ENCODE measurements around the gene LIMS2.

LIMS2 gene

DNA sequence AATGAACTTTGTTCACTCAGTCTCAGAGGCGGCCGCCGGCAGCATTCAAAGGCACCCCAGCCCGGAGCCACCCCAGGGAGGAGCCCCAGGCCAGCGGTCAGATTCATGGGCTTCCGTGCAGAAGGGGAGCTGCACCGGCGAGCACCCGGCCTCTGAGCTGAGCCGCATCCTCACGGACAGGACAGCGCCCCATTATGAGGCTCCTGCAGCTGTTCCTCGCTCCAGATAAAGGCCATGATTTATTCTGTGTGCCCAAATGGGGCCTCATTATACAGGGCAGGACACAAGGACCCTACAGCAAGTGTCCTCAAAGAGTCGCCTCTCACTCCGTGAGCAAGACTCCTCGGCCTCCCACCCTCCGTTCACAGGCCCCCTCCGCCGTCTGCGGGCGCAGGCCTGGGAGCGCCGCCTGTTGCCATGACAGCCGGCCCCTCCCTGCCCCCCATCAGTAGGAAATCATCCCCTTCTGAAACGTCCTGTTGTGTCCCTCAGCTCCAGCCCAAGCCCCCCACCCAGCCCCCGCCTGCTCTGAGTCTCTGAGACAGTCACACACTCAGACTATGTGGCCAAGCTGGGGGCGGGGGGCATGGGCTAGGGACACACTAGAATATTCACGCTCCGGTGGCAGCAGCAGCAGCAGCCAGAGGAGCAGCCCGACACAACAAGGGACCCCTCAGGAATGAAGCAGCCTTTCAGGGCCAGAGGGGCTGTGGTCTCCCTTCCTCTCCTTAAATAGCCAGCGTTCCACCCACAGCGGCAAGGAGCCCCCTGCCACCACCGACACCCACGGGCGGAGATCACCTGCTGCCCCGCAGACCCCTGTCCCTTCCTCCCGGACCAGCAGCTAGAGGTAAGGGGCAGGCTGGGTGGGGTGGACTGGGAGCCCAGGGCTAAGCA is 29.7 kb downstream of the LIMS2 start, which contains the start of gene GPR17:
Gene GPR17, plus strand, starts transcription at position 759 of the 897 bp plus-strand sequence. CDS start 4,583 bp downstream, outside the sequence.
- DNase-seq (ENCODE audit: low spot score): no peak

DNA sequence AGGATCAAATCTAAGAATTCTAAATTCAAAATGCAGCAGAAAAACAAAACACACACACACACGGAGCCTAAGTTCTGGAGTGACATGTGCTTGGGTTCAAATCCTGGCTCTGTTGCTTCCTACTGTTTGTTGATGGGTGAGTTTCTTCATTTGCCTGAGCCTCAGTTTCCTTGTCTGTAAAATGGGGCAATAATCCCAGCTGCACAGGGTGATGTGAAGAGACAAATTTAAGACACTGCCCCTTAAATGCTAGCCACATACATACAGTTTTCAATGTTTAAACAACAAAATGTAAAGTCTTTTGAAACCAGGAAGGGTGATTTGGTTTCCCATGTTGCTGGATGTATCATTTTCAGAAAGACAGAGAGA is 30.3 kb downstream of the LIMS2 start:
- no peak for DNase-seq (ENCODE audit: low spot score)

DNA sequence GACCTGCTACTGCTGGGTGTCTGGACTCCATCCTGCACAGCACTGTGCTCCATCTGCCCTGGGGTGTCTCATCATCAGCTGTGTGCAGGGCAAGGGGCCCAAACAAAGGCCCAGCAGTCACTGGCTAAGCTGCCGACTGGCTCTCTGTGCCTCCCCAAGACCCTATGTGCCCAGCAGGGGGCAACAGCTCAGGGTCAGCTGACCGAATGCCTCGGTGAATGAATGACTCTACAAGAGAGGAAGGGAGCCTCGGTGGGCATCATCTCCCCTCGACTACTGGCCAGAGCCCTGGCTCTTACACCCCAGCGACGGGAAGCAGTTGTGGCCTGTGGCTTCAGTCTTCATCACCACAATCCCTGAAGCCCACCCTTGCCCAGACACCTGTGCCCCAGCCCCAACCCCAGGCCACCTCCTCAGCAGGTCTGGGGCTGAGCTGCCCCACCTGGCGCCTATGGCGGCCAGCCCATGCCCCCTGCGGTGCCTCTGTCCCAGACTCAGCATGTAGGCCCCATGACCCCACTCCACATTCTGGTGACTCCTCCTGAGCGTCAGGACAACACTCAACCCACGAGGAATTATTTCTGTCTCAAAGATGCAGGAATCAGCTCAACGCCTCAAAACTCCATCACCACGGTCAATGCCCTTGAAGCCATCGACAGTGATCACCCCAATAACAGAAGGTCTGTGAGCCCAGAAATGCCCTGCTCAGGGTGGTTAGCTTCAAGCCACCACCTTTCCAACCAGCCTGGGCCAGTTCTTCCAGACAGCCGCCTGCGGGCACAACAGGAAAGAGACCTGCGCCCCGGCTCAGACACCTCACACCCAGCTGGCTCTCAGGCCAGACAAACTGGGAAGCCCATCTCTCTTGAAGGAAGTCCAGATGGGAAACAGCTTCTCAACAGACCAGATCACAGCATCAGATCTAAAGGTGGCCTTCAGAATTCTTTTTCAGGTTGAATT is 31.0 kb downstream of the LIMS2 start:
- DNase-seq (ENCODE audit: low spot score): no peak

DNA sequence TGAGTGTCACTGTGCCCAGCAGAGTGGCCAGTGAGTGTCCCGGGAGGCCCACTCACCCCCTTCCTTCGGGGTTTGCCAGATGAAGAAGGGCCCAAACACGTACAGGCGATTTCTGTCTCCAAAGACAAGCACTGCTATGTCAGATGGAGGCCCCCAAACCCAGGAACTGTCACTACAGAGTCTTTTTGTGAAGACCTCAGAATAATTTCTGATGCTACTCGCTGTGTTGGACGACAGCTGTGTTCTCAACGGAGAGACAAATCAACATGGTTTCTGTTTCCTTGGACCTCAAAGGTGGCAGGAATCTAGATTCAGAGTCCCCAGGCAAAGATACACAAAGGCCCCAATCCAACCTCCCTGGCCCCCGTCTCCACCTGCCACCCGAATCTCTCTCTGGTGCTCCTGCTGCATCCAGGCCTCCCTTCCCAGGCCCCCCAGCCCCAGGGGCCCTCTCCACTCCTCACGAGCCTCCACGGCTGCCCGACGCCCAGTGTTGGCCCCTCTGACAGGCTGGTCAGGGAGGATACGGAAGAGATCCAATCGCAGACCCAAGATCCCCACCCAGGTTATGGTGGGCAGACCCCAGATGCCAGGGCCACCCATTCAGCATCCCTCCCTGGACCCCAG is 31.8 kb downstream of the LIMS2 start:
- no peak for DNase-seq (ENCODE audit: low spot score)

DNA sequence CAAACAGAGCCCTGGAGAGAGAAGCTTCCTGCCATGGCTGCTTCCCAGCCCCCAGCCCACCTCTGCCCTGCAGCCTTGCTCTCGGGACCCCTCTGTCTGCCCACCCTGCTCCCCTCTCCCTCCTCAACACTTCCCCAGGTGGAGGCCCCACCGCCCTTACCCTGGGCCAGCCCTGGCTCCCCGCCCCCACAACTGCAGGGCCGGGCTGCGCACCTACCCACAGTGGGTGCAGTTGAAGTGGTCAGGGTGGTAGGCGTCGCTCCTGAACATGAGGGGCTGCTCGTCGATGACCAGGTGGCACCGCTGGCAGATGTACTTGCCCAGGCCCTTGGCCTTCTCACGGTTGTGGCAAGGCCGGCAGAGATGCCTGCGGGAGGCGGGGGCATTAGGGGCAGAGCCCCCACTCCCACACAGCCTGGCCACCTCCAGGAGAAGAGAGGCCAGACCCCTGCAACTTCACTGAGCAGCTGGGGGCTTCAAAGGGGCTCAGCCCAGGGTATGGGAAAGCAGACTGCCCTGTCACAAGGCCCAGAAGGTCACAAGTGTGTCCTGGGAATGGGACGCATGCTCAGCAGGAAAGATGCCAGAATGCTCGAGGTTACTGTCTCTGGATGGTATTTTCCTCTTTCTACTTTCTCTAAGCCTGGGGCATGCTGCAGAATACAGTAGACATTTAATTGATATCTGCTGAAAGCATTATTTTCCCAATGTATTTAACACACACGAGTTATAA is 32.5 kb downstream of the LIMS2 start:
- no peak for DNase-seq (ENCODE audit: low spot score)

DNA sequence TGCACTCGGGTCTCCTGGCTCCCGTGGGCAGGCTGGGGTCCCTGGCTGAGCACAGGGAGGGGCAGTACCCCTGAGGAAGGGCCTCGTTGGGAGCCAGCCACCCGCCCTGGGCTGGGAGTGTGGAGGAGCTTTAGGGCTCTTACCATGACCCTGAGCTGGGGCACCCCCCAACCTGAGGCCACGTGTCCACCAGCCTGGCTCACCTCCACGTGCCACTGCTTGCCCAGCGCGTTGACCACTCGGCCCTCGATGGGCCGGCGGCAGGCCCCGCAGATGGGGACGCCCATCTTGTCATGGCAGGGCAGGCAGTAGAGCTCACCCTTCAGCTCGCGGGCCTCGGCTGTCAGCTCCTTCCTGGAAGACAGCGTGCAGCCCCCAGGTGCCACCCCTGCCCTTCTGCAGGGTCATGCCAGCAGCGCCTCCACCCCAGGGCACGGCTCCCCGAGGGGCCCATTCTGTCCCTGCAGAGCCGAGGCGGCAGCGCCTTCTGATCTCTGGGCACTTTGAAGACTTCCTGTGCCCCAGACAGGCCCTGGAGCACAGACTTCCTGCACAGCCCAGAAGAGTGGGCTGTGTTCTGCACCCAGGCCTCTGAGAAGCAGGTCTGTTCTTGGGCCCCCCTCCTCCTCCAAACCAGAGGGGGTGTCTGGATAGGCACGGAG is 33.4 kb downstream of the LIMS2 start:
- no peak for DNase-seq (ENCODE audit: low spot score)

DNA sequence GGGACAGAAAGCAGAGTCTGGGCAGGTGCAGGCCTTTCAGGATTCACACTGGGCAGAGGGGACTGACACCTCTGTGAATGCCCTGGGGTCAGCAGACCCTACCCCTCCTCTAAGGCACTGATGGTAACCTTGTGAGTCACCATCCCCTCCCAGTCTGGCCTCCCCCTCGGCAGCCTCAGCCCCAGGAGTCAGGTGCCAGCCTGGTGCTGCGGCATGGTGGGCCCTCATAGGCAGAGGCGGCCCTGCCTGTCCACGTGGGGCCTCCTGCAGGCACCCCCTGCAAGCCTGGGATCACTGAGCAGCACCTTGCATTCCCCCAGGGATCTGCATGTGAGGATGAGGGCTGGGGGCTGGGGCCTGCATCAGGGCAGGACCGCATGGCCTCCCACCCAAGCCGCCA is 34.2 kb downstream of the LIMS2 start:
- DNase-seq (ENCODE audit: low spot score): no peak

DNA sequence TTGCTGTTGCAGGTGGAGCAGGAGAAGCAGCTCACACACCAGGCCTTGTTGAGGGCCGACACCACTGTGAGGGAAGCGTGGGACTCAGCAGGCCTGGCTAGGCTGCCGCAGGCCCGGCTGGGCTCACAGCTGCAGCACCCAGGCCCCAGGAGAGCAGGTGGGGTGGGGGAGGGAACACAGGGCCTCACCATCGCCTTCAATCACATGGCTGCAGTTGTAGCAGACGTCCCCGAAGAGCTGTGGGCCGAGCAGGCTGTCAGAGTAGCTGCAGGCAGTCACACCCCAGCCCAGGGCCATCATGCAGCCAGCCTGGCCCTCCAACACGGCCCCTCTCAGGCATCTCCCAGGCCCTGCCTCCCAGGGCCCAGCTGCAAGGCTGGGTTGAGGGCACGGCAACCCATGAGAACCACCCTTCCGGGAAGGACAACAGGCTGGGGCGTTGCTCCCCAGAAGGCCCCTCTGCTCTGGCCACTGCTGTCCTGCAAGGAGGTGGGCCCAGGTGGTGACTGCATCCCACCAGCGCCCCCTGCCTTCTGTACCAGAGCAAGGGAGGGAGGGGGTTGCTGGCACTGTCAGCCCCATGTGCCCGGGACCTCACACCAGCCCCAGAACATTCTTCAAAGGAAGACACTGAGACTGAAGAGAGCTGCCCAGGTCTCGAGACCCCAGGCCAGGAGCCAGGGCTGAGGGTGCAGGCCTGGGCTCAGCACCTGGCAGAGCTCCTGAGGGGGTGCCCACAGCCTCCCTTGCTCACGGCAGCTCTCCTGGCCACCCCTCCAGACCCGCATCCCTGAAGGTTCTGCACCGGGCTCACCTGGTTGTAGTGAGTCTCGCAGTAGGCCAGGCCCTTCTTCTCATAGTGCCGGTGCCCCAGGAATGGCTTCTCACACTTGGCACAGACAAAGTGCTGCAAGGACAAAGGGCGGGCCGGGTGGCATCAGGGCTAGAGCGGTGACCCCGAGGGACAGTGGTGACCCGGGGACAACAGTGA is 35.0 kb downstream of the LIMS2 start:
- no peak for DNase-seq (ENCODE audit: low spot score)

DNA sequence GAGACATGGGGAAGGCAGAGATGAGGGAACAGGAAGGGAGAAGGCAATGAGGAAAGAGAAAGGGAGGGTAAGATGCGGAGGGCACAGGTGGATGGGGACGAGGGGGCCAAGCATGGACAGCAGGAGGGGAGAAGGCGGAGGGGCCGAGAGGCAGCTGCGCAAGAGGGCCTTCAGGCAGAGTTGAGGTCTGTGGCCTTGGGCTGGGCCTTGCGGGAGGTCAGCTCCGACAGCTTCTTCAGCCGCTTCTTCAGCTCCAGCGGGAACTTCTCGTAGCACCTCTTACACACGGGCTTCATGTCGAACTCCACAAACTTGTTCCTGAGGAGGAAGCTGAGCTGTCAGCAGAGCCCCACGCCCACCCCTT is 36.2 kb downstream of the LIMS2 start:
- no peak for DNase-seq (ENCODE audit: low spot score)

DNA sequence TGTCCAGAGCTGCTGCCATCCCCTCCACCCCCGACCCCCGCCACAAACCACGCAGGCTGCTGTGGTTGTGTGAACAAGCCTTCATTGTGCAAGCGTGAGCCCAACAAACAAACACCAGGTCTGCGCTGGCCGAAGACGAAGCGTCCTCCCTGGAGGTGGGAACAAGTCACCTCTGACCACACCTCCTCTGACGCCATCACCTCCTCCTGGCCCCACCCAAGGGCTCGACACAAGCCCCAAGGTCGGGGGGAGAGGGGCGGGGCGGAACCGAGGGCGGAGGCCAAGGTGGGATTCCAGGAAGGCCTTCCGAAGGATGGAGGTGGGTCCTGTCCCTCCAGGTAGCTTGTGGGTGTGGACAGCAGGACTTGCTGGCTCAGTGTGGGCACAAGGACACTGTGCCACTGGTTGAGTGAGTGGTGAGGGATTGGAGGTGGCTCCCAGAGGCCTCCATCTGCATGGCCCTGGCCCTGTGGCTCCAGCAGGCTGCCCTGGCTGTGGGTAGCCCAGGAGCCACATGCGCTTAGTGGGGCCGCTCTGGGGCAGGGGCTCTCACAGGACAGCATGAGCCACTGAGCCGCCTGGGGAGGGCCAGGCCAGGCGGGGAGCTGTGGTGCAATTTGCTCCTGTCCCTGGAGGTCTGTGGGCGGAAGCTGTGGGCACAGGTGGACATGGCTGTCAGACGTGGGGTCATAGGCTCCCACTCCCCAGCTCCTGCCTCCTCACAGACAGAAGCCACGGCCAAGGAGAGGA is 36.8 kb downstream of the LIMS2 start:
- no peak for DNase-seq (ENCODE audit: low spot score)

DNA sequence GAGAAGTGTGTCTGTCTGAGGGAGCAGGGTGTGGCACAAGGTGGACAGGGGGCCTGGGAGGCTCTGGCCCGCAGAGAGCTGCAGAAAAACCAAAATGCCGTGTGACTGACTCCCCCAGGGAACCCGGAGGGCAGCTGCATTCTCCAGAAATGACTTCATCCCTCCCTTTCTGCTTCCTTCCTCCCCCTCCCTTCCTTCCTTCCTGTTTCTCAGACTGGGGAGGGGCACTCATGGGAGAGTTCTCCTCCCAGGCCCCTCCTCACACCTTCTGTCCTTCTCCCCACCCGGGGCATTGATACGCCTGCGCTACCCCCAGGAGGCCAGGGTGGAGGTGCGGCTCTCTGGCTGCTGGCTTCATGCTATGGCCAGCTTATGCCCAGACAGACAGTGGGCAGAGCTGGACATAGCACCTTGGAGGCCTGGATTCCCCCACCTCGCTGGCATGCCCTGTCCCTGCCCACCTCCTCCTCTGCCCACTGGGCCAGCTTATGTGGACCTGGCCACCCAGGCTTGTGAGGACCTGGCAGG is 37.5 kb downstream of the LIMS2 start:
- no peak for DNase-seq (ENCODE audit: low spot score)

DNA sequence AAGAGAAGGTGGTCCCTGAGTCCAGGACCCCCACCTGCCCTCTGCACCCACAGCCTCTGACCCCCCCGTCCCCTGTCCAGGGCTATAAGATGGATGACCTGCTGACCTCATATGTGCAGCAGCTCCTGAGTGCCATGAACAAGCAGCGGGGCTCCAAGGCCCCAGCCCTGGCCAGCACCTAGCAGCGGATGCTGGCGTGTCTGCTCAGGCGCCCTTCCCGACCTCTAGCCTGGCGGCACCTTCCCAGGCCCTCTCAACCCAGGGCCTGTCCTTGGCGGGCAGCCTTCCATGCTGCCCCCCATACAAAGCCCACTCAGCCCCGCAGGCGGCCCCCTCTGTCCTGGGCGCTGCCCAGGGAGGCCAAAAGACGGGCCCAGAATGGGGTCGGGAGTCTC is 38.1 kb downstream of the LIMS2 start:
- DNase-seq (ENCODE audit: low spot score): no peak

DNA sequence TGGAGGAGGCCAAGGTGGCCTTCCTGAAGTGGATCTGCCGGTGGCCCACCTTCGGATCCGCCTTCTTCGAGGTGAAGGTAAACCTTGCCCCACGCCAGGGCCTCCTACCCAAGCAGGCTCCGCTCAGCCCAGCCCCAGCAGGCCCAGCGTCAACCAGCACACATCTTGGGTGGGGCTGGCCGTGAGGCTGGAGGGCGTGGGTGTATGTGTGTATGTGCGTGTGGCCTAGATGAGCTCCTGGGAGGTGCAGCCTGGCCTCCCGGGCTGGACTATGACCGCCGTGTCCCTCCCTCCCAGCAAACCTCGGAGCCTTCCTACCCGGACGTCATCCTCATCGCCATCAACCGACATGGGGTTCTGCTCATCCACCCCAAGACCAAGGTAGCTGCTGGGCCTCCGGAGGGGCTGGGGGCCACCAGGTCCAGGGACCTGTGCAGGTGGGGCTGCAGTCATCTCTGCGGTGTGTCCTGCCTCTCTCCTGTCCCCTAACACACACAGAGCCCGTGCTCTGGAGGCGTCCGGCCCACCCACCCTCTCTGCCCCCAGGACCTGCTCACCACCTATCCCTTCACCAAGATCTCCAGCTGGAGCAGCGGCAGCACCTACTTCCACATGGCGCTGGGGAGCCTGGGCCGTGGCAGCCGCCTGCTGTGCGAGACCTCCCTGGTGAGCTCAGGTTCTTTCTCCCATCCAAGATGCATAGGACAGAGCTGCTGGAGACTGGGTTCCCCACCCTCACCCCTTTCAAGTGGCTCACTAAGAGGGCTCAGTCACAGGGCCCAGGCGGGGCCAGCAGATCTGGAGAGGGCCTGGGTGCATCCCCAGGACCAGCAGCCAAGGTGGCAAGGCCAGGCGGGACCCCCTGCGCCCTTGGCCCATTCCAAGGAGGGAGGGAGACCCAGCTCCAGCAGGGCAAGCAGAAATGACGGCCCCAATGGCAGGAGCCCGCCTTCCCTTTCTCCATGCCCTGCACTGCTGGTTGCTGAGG is 38.8 kb downstream of the LIMS2 start:
- DNase-seq (ENCODE audit: low spot score): no peak

DNA sequence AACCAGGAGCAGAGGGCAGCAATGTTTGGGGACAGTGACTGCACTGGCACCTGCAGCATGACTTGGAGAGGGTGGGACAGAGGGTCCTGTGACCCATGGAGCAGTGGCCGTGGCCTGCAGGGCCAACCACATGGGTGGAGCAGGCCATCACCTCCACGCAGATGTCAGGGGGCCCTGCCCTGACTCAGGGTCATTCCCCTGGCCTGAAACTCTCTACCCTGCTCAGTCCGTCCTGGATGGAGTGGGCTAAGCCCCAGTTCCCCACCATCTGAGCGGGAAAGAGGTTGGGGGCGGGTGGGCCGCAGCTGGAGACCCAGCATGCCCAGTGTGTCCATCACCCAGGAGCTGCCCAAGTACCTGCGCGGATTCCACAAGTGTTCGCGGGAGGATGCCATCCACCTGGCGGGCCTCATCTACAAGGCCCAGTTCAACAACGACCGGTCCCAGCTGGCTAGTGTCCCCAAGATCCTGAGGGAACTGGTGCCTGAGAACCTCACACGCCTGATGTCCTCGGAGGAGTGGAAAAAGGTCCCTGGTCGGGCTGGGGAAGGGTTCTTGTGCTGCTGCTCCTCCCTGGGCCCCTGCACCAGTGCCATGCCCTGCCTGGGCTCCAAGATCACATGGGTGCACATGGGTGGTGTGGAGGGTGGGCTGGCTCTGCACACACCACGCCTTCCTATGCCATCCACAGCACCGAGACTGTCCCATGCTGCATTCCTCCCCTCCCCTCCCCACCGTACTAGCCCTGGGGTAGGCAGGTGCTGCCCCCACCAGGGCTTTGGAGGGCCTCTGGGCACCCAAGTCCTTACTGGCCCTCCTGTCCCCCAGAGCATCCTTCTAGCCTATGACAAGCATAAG is 39.7 kb downstream of the LIMS2 start:
- DNase-seq (ENCODE audit: low spot score): no peak

DNA sequence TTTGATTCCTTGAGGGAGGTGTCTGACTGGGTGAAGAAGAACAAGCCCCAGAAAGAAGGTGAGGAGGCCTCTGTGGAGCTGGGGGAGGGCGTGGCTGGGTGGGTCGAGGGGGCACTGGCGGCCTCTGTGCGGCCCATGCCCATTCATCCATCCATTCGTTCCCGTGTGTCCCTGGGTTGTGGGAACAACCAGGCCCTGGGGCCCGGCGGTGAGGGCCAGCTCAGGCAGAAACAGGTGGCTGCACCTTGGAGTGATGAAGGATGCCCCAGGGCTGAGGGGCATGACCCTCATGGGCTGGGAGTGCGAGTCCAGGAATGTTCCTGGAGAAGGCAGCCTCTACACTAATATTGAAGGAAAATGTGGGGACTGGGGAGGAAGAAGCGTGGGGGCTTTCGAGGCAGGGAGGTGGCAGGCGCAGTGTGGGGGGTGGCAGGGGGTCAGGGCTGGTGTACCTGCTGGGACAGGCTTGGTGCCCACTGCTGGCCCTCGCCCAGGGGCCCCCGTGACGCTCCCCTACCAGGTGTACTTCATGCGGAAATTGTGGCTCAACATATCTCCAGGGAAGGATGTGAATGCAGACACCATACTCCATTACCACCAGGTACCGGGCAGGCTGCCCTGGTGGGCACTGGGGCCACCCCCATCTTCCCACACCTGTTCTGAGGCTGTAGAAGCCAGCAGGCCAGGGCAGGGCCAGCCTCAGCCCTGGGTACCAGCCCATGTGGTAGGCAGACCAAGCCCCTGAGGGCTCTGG is 40.5 kb downstream of the LIMS2 start:
- no peak for DNase-seq (ENCODE audit: low spot score)

DNA sequence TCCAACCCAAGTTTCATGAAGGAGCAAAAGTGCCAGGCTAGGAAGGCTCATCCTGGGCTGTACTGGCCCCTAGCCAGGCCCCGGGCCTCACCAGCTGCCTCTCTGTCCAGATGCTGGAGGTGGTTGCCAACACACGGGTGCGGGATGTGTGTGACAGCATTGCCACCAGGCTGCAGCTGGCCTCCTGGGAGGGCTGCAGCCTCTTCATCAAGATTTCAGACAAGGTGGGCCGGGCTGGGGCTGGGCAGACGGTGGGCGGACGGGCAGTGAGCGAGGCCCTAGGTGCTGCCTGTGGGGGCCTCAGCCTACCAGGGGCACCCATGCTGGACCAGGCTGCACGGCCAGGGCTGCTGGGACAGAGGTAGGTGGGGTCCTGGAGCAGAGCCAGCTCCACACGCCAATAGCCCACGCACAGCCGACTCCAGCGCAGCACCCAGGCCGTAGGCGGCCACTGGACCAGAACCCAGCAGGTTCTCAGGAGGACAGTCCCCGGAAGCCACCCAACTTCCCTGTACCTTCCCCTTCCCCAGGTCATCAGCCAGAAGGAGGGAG is 41.2 kb downstream of the LIMS2 start:
- DNase-seq (ENCODE audit: low spot score): no peak
